SU-DHL-6 (cell line): ENCODE measurements around the gene COL6A1.

Experiments
- H2AFZ ChIP-seq: fragments of 200-600 bp; sonication (generic); 2 replicates; pipeline ENCODE4 v1.6.1; 2014; ENCODE audit warnings: low read depth, mild to moderate bottlenecking, moderate library complexity, mixed read lengths, antibody characterized with exemption, low read length; ENCODE audit not compliant: severe bottlenecking
- H3F3A ChIP-seq: fragments of 200-600 bp; shearing (Covaris generic); 2 replicates; pipeline ENCODE4 v1.6.0; 2016; ENCODE audit warnings: antibody characterized with exemption, mild to moderate bottlenecking; ENCODE audit not compliant: insufficient read depth
- H3K27ac ChIP-seq: fragments of 200-600 bp; sonication (generic); 2 replicates; pipeline ENCODE4 v1.5.1; 2016; ENCODE audit warnings: low read depth, mild to moderate bottlenecking, low read length, moderate library complexity, mixed read lengths
- H3K27me3 ChIP-seq: fragments of 200-600 bp; sonication (generic), shearing (Covaris generic); 2 replicates; pipeline ENCODE4 v1.6.0; 2014; ENCODE audit warnings: mild to moderate bottlenecking, low read length
- H3K36me3 ChIP-seq: fragments of 200-600 bp; sonication (generic); 2 replicates; pipeline ENCODE4 v1.6.1; 2014; ENCODE audit warnings: mild to moderate bottlenecking, low read length, mixed read lengths
- H3K4me2 ChIP-seq: fragments of 300-600, 200-600 bp; shearing (Covaris generic), sonication (generic); 2 replicates; pipeline ENCODE4 v1.6.0; 2014; ENCODE audit warnings: low read length, low read depth, mild to moderate bottlenecking; ENCODE audit not compliant: poor library complexity, severe bottlenecking
- H3K4me3 ChIP-seq: fragments of 200-600 bp; sonication (generic); 2 replicates; pipeline ENCODE4 v1.5.1; 2014; ENCODE audit warnings: antibody characterized with exemption, low read length, mild to moderate bottlenecking, mixed read lengths; ENCODE audit not compliant: insufficient read depth, poor library complexity, severe bottlenecking
- H3K79me2 ChIP-seq: fragments of 200-600 bp; sonication (generic); 2 replicates; pipeline ENCODE4 v1.6.1; 2014; ENCODE audit warnings: mild to moderate bottlenecking, low read length, moderate library complexity; ENCODE audit not compliant: insufficient read depth
- H3K9ac ChIP-seq: fragments of 200-600 bp; sonication (generic); 2 replicates; pipeline ENCODE4 v1.7.0; 2014; ENCODE audit warnings: mild to moderate bottlenecking, low read length
- H3K9me2 ChIP-seq: fragments of 200-600 bp; sonication (generic); replicated peaks from 2 replicates; pipeline ENCODE4 v1.6.1; 2014; ENCODE audit warnings: low read length; ENCODE audit not compliant: insufficient read depth
- H3K9me3 ChIP-seq: fragments of 200-600 bp; sonication (generic); 2 replicates; pipeline ENCODE4 v1.6.1; 2014; ENCODE audit warnings: low read length, mixed read lengths; ENCODE audit not compliant: insufficient read depth
- H4K20me1 ChIP-seq: fragments of 200-600 bp; sonication (generic); 2 replicates; pipeline ENCODE4 v1.6.1; 2014; ENCODE audit warnings: low read depth, mild to moderate bottlenecking, antibody characterized with exemption, low read length, moderate library complexity, mixed read lengths
- EZH2phosphoT487 ChIP-seq: fragments of 200-600 bp; sonication (generic), shearing (Covaris generic); conservative IDR thresholded peaks from 2 replicates; pipeline ENCODE4 v1.6.1; 2018; ENCODE audit warnings: mild to moderate bottlenecking, antibody characterized with exemption, low read length, moderate library complexity, mixed read lengths
- TF ChIP-seq, protein P1 (sequence below): fragments of 200-600 bp; sonication (generic); IDR thresholded peaks from one replicate; pipeline ENCODE4 v1.5.1; 2017; ENCODE audit warnings: antibody characterized with exemption, mild to moderate bottlenecking, low read length, moderate library complexity; ENCODE audit not compliant: insufficient read depth, poor library complexity, severe bottlenecking

COL6A1 gene

DNA sequence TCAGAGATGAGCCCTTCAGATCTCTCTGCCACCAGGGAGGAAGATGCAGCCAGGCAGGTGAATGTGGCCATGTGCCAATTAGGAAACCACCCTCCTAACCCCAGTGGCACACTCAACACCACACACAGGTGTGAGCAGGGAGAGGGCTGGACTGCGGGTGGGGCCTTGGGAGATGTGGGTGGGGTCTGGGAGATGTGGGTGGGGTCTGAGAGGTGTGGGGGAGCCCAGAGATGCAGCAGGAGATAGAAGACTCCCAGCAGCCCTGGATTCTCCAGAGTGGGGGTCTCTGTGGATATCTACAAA lies 43.2 kb upstream of the COL6A1 start:
- Histone ChIP-seq H3K9me3 (no peaks in the 10 kb centered on the region), H3K36me3 (no peaks in the 10 kb centered on the region), H2AFZ (no peak overlapping the region), H3K9me2 (no peaks in the 10 kb centered on the region), H3K9ac (no peak overlapping the region), H3K4me3 (no peak overlapping the region), H3K4me2 (no peak overlapping the region), H3K27me3 (no peaks in the 10 kb centered on the region), H3K27ac (no peak overlapping the region), H3K79me2 (no peaks in the 10 kb centered on the region), H4K20me1 (no peaks in the 10 kb centered on the region), H3F3A (no peaks in the 10 kb centered on the region)
- TF ChIP-seq, protein P1, sequence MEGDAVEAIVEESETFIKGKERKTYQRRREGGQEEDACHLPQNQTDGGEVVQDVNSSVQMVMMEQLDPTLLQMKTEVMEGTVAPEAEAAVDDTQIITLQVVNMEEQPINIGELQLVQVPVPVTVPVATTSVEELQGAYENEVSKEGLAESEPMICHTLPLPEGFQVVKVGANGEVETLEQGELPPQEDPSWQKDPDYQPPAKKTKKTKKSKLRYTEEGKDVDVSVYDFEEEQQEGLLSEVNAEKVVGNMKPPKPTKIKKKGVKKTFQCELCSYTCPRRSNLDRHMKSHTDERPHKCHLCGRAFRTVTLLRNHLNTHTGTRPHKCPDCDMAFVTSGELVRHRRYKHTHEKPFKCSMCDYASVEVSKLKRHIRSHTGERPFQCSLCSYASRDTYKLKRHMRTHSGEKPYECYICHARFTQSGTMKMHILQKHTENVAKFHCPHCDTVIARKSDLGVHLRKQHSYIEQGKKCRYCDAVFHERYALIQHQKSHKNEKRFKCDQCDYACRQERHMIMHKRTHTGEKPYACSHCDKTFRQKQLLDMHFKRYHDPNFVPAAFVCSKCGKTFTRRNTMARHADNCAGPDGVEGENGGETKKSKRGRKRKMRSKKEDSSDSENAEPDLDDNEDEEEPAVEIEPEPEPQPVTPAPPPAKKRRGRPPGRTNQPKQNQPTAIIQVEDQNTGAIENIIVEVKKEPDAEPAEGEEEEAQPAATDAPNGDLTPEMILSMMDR, result no peak
- no peak for TF ChIP-seq EZH2phosphoT487

DNA sequence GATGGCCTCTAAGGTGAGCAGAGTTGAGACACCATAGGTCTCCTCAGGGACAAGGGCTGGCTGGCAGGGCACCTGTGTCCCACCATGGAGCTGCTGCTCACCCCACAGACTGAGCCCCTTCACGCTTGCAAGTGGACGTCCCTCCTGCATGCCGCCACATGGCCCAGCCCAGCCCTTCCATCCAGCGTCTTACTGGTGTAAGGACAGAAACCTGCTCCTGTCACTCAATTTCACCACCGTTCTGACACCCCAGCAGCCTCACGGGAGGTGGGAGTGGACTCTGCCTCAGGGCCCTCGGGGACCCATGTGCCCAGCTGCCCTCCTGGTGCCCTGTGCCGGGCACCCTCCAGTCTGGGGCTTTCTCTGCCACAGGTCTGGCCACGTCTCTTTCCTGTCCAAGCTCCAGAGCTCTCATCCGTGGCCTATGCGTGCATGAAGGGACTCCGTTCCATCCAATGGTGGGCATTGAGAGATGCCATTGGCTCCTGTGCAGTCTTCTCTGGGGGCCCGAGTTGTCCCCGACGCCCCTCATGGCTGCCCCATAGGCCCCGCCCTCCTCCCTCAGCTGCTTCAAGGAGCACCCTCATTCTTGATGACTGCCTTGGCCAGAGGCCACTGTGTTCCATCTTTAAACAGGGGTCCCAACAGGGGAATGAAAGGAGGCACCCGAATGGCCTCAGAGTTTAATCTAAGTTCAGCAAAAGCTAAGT lies 42.6 kb upstream of the COL6A1 start:
- no peak overlapping the region for H3K9ac ChIP-seq
- no peak overlapping the region for H3K4me3 ChIP-seq
- no peaks in the 10 kb centered on the region for H3K9me3 ChIP-seq
- no peaks in the 10 kb centered on the region for H4K20me1 ChIP-seq
- no peak overlapping the region for H3K4me2 ChIP-seq
- H2AFZ ChIP-seq, result no peak overlapping the region
- H3K27me3 ChIP-seq, result no peaks in the 10 kb centered on the region
- H3K79me2 ChIP-seq, result no peaks in the 10 kb centered on the region
- no peak for TF ChIP-seq EZH2phosphoT487
- TF ChIP-seq, protein P1, result no peak
- no peaks in the 10 kb centered on the region for H3K9me2 ChIP-seq
- H3K27ac ChIP-seq, result no peak overlapping the region
- no peaks in the 10 kb centered on the region for H3F3A ChIP-seq
- H3K36me3 ChIP-seq, result no peaks in the 10 kb centered on the region

DNA sequence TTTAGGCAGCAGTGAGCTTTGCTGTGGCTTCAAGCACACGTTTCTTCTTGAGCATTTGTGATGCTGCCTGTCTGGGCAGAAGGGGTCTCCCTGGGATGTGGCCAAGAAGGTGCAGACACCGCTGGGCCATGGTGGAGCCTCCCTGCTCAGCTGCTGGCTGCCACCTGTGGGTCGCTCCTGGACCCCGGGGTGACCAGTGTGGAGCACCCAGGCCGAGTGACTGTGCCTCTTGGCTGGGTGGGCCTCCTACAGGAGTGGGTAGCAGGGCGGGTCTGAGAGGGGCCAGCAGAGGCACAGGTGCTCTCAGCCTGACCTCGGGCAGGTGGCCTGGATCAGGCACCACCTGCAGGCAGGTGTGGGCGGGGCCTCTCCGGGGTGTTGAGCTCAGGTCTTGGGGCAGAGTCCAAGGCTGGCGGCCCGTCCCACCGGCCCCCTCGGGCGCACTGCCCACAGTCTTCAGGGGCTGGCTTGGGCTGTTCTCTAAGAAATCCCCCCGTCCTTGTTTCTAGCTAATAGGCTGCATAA lies 42.0 kb upstream of the COL6A1 start:
- H3K4me3 ChIP-seq, result no peak overlapping the region
- H3F3A ChIP-seq, result no peaks in the 10 kb centered on the region
- no peak overlapping the region for H3K9ac ChIP-seq

More for the DNA sequence above, 42.0 kb upstream of the COL6A1 start:
- Histone ChIP-seq H3K79me2 (no peaks in the 10 kb centered on the region), H4K20me1 (no peaks in the 10 kb centered on the region), H3K36me3 (no peaks in the 10 kb centered on the region), H3K4me2 (no peak overlapping the region), H3K27ac (no peak overlapping the region), H2AFZ (no peak overlapping the region), H3K9me2 (no peaks in the 10 kb centered on the region), H3K9me3 (no peaks in the 10 kb centered on the region), H3K27me3 (no peaks in the 10 kb centered on the region)
- TF ChIP-seq, protein P1, result no peak
- no peak for TF ChIP-seq EZH2phosphoT487
